Measurements from ENCODE around the gene PARD6G.

- TF ChIP-seq CTCF (IDR thresholded peaks at IDR 0.05) (no peak), POLR2A (IDR thresholded peaks at IDR 0.05) (no peak)
Measured at GRCh38 chr18:80124131-80124530, 123.2 kb downstream of the PARD6G start.
